ENCODE data around the gene KLHL9.

Gene KLHL9

DNA sequence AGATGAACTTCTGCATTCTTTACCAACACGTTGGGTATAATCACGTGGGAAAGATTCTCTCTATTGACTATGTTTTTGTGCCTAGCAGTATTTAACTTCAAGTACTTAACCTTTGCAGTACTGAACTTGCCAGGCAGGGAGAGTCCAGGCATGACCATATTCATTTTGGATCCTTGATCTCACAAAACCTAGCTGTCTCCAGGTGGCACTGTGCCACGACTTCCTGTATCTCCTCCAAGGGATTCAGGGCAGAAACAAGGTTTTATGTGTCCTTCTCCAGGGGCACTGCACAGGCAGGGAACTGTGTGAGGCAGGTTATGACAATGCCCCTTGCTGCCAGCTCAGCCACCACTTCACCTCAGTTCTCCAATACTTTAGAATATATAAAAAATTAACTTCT, 18.3 kb downstream of the KLHL9 start:
- no peak for DNase-seq

DNA sequence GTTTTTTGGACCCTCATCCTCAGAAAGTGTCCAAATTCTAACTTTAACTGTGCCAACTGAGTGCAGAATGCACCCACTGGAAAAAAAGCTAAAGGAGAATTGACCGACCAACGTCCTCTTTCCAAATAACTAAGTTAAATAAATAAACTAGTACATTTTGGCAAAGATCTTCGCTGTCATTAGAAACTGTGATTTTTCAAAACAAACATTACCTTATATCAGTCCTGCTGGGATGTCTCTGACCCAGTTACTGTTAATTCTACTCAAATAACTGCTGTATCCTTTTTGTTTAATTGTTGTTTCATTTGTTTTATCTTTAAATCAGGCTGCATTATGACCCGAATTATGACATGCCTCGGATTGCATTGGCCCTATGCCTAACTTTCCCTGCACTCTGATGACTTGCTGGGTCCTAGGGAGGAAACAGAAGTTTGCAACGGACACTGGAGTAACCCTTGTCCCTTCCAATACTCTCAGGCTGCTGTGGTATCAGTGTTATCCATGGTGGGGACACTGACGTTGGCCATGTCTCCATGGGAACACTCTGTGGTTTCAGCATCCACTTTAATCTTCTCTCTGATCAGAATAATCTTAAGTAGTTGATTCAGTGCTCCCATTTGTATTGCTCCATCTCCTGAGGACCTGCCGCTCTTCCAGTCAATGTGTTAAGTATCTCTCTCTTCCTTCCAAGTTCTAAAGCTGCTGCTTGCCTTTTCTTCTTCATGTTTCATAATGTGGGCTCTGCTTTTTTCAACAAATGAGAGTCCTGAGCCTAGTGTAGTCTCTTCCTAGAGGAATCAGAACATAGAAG, 19.0 kb downstream of the KLHL9 start:
- DNase-seq, result no peak

DNA sequence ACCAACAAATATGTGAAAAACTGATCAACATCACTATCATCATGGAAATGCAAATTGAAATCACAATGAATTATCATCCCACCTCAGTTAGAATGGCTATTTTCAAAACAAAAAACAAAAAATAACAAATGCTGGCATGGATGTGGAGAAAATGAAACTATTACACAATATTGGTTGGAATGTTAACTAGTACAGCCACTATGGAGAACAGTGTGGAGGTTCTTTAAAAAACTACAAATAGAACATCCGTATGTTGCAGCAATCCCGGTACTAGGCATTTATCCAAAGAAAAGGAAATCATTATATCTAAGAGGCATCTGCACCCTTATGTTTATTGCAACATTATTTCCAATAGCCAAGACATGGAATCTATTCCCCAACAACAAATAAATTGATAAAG, 21.1 kb downstream of the KLHL9 start:
- no peak for DNase-seq

DNA sequence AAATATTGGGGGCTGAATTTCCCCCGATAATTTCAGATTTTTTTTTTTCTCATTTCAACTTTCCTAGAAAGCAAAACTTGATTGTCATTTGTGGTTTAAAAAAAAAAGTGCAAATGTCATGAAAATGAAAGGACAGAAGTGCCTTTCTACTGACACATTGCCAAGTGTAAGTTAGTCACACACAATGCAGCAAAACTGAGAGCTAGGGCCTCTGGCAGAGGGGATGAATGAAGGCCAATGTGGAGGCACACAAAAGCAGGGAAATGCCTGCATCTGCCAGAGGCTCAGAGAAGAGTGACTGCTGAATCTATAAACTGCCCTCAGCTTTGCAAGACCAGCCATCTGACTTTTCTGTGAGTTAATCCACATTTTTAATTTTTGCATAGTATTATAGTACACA, 23.3 kb downstream of the KLHL9 start:
- no peak for DNase-seq

DNA sequence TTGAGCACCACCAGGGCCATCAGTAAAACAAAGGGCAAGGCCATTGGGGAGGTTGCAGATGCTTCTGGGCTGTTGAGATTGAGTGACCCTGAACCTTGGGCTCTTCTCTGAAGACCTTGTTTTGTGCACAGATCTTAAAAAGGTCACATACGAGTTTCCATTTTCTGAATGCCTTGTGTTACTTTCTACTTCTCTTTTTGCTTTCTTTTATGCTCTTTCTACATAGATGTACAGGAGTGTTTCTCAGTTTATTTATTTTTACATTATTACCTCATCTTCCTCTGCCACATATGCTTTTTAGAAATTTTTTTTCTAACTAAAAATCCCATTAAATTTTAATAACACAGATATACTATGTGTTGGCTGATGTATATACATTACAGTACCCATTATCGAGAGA, 30.0 kb downstream of the KLHL9 start, which contains the start of gene IFNA5:
TSS of gene IFNA5 (minus strand) at position 101 of the 400 bp plus-strand sequence. CDS start at position 44, 57 bp downstream.
- no peak for DNase-seq

DNA sequence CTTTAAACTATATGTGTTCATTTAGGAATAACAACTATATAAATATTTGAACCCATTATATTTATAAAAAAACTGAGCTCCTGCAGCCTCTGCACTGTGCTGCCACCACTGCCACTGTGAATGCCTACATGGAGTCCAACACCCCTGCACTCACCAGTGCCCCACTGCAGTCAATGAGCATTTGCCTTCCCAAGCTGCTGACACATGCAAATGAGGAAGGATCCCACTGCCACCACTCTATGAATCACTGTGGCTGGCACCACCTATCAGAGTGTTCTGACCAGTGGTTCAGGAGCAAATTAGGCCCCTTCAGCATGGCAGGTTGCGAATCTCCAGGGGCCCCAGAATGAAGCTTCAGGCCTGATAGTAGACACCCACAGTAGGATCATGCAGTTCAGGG, 39.2 kb downstream of the KLHL9 start:
- DNase-seq, result no peak

DNA sequence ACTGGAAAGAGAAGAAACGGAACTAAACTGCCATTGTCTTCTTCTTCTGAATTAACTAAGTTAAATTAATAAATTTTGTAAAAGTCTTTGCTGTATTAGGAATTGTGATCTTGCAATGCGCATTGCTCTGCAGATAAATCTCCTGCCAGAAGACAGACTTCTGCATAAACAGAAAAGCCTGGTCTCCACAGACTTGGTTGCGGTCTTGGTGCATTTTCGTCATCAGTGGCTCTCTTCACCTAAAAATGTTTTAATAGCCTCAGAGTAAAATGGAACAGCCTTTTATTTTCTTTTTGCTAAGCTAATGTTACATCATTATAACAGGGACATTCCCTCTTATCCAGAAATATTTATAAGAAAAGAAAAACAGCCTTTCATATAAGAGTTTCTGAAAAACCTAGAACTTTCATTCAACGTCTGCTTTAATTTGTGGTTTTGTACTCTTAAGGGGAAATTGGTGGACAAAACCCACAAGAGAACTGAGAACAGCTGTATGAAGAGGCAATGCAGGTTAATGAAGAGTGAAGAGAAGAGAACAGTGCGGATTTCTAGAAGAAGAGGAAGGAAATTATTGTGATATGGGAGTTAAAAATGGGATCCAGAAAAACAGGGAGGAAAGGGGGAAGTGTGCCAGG, 40.2 kb downstream of the KLHL9 start:
- DNase-seq, result no peak

DNA sequence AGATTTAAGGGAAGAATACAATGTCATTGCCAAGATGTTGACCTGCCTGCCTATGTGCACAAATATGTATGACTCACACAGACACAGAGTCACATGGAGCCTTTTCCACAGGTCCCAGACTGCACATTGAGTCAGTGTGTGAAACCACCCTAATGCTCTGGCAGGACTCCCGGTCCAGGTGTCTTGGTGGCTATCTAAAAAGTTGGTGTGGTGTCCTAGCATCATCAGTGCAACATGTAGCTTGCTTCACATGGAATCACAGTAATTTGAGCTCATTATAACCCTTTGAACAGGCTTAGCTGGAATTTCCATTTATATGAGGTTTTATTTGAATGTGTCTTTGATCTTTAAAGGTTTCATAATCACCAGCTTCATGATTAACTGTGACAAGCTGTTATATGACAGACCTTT, 40.8 kb downstream of the KLHL9 start:
- DNase-seq, result no peak

DNA sequence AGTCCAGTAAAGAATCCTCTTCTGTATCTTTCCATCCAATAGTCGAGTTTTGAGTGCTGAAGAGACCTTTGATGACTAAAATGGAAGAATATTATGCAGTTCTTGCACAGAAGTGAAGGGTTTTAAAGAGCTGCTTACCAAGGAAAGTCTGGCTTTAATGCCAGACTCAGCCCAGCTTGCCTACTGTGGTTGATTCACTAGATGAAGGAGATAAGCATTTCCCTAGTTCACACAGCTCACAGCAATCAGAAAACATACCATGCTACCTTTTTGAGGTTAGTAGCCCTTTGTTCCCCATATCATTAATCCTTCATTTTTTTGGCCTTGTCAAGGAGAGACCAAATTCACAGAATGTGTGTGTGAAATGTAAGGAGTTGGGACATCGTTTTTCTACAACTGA, 45.4 kb downstream of the KLHL9 start:
- no peak for DNase-seq

DNA sequence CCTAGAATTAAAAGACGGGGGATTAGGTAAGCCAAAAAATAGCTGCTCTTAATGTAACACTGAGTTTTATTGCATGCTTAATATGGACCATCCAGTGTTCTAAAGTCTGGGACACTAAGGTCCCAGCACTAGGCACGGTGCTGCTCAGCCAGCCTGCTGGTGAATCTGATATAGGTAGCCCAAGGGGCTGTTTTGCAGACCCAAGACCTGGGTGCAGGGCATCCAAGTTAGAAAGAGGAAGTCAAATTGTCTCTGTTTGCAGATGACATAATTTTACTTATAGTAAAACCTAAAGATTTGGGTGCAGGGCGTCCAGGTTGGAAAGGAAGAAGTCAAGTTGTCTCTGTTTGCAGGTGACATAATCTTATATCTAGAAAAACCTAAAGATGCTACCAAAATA, 47.9 kb downstream of the KLHL9 start:
- DNase-seq, result no peak

DNA sequence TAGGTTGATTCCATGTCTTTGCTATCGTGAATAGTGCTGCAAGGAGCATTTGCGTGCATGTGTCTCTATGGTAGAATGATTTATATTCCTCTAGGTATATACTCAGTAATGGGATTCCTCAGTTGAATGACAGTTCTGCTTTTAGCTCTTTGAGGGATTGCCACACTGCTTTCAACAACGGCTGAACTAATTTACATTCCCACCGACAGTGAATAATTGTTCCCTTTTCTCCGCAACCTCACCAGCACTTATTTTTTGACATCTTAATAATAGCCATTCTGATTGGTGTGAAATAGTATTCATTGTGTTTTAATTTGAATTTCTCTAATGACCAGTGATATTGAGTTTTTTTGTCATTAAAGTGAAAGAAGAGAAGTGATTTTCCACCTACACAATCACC, 48.5 kb downstream of the KLHL9 start:
- DNase-seq, result no peak

DNA sequence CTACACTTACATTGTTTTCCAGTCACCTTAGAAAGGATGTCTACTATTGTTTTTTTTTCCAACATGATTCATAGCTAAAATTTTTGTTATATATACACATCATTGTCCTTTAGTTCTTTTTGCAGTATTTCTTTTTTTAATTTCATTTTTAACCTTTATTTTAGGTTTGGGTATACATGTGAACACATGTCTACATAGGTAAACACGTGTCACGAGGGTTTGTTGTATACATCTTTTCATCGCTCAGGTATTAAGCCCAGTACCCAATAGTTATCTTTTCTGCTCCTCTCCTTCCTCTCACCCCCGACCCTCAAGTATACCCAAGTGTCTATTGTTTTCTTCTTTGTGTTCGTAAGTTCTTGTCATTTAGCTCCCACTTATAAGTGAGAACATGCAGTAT, 49.1 kb downstream of the KLHL9 start:
- DNase-seq, result no peak

DNA sequence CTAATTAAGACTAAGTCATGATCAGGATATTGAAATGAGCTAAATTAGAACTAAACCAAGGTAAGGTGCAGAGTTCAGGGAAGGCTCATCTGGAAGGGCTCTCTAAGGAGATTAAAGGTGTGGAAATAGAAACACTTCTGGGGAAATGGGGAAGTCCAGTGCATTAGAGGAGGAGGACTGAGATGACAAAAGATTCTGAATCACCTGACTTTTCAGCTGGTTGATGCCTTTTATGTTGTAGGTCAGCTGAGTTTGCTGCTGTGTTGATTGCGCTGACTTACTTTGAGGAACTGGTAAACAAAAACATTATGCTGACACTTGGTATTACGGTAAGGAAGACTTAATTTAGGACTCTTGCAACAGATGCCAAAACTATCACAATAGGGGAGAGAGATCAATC, 53.9 kb downstream of the KLHL9 start:
- DNase-seq, result no peak
